ENCODE measurements around the gene FHIP1B. TPM values are rescaled to one million over a fixed set of nuclear protein-coding genes. Genes with fewer than 3 reads are reported as not detected.
A peak's percentile ranks its signal among the peaks of the same experiment; 100 is the strongest.

FHIP1B gene
- total RNA-seq, 4 donors from 2014 or later, result 37.1 to 60.8 (median 43.6) TPM

DNA sequence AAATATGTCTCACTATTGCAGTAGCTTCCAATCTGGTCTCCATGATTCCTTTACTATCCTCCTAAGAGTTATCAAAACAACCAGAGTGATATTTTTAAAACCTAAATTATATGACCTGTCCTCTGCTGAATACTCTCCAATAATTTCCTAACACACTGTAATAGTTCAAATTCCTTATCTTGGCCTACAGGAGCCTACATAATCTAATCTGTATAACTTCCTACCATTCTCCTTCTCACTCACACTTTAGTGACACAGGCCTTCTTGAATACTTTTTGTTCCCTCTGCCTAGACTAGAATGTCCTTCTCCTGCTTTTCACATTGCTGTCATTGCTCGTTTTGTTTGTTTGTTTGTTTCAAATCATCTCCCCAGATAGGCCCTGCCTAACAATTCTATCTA, 9.4 kb downstream of the FHIP1B start:
- WGBS, 2 donors, result 64 to 75% methylated on average over 1 of the region's 1 CpG

DNA sequence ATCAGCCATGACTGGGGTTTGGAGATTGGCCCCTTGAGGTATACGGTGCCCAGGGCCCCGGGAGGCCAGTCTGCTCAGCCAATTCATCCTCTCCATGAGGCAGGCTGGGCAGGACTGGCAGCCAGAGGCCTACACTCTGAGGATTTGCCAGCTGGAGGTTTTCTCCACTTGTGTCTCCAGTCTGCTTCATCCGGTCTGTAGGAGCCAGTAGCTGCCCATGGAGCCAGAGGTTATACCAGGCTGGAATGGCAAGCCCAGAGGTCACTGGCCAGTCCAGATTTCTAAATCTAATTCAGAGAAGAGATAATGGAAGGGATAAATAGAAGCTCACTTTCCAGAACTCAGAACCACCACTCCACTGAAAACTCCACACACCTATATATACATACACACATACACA, 10.0 kb downstream of the FHIP1B start:
- TF ChIP-seq POLR2A (IDR thresholded peaks at IDR 0.05), result no peak
- TF ChIP-seq, protein P1, sequence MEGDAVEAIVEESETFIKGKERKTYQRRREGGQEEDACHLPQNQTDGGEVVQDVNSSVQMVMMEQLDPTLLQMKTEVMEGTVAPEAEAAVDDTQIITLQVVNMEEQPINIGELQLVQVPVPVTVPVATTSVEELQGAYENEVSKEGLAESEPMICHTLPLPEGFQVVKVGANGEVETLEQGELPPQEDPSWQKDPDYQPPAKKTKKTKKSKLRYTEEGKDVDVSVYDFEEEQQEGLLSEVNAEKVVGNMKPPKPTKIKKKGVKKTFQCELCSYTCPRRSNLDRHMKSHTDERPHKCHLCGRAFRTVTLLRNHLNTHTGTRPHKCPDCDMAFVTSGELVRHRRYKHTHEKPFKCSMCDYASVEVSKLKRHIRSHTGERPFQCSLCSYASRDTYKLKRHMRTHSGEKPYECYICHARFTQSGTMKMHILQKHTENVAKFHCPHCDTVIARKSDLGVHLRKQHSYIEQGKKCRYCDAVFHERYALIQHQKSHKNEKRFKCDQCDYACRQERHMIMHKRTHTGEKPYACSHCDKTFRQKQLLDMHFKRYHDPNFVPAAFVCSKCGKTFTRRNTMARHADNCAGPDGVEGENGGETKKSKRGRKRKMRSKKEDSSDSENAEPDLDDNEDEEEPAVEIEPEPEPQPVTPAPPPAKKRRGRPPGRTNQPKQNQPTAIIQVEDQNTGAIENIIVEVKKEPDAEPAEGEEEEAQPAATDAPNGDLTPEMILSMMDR (IDR thresholded peaks at IDR 0.05), result no peak
- no peaks in the 10 kb centered on the region for H3K27me3 ChIP-seq
- H3K27ac ChIP-seq, result no peak overlapping the region
- H3K36me3 ChIP-seq, result peaks cover 26 to 35% of the 10 kb centered on the region in 2 donors
- 90 to 91% methylated on average over 3 of the region's 3 CpGs for WGBS, 2 donors
- DNase-seq, result no peak
- no peak overlapping the region for H3K4me3 ChIP-seq (replicated peaks in 1 of 3)
- H3K9me3 ChIP-seq, result no peaks in the 10 kb centered on the region
- intact Hi-C loops (cut with DNase I), result no loop called here
- H3K4me1 ChIP-seq, result no peaks in the 10 kb centered on the region

More for the DNA sequence above, 9.4 kb downstream of the FHIP1B start:
- no peaks in the 10 kb centered on the region for H3K27me3 ChIP-seq
- H3K4me3 ChIP-seq (replicated peaks in 1 of 3), result no peak overlapping the region
- H3K9me3 ChIP-seq, result no peaks in the 10 kb centered on the region
- no peak overlapping the region for H3K27ac ChIP-seq
- no peaks in the 10 kb centered on the region for H3K4me1 ChIP-seq
- H3K36me3 ChIP-seq, result peaks cover 26 to 31% of the 10 kb centered on the region in 2 donors
- TF ChIP-seq POLR2A (IDR thresholded peaks at IDR 0.05), result no peak
- TF ChIP-seq, protein P1 (IDR thresholded peaks at IDR 0.05), result no peak
- DNase-seq, result no peak
- intact Hi-C loops (cut with DNase I), result no loop called here

DNA sequence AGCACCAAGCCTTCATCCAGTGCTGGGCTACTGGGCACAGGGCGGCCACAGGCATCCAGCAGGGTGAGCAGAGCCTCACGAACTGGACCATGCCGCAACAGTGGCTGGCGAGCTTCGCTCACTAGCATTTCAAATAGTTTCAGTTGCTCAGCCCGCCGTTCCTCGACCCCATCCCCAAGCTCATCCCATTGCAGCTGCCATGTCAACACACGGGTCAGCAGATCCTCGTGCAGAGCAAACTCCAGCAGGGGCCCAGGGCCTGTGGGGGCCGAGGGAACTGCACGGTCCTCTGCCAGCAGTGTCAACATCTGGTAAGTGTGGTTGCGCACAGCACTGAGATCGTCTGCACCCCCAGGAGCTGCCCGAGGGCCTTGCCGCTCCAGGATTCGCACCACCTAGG, 10.6 kb downstream of the FHIP1B start:
- intact Hi-C loops (cut with DNase I), result no loop called here
- Histone ChIP-seq H3K9me3 (no peaks in the 10 kb centered on the region), H3K27ac (no peak overlapping the region), H3K4me3 (replicated peaks in 1 of 3) (no peak overlapping the region), H3K36me3 (peaks cover 30 to 39% of the 10 kb centered on the region in 2 donors), H3K27me3 (no peaks in the 10 kb centered on the region), H3K4me1 (no peaks in the 10 kb centered on the region)
- DNase-seq, result no peak
- whole genome bisulfite sequencing, 2 donors, result 93 to 95% methylated on average over 15 to 17 of the region's 17 CpGs
- TF ChIP-seq, protein P1 (IDR thresholded peaks at IDR 0.05), result no peak
- TF ChIP-seq POLR2A (IDR thresholded peaks at IDR 0.05), result no peak

DNA sequence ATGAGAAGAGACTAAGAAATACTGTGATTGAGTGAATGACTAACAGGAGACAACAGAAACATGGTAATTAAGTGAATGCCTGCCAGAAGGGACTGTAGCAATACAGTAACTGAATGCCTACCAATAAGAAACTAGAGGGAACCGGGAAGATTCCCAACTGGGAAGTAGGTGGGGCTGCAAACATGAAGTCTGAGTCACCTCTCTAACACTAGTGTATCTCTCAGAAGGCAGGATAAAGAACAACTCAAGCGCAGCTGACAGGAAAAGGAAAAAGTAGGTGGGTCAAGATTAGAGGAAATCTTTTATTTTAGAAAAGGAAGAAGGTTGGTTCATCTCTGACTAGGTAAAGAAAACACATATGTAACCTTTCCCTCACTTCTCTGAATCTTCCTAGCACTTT, 15.1 kb downstream of the FHIP1B start:
- WGBS, 2 donors, result 68 to 73% methylated on average over 2 of the region's 2 CpGs
- H3K27ac ChIP-seq, result peak overlapping the region in 2 of 3 donors; percentile 15 to 27
- H3K4me1 ChIP-seq, result no peaks in the 10 kb centered on the region

DNA sequence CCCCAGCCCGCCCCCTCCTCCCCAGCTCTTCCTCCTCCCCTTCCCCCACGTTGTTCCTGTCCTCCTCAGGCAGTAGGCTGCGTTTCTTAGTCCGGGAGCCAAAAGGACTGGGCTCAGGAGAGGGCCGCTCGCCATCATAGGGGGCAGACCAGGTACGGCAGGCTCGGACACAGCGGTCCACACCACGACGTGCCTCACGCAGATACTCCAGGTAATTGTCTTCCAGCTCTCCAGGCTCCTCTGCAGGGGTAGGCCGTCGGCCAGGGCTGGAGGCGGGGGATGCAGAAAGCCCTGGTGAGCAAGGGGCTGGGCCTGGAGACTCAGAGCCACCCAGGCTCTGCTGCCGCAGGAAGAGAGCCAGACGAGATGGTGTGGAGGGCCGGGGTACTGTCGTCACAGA, 16.7 kb downstream of the FHIP1B start:
- WGBS, 2 donors, result 87 to 90% methylated on average over 19 of the region's 19 CpGs
- Histone ChIP-seq H3K9me3 (no peaks in the 10 kb centered on the region), H3K4me3 (replicated peaks in 1 of 3) (no peak overlapping the region), H3K36me3 (peaks cover 51 to 62% of the 10 kb centered on the region in 2 donors), H3K4me1 (no peaks in the 10 kb centered on the region), H3K27ac (no peak overlapping the region), H3K27me3 (no peaks in the 10 kb centered on the region)
- DNase-seq, result no peak
- intact Hi-C loops (cut with DNase I), result no loop called here
- no peak for TF ChIP-seq POLR2A (IDR thresholded peaks at IDR 0.05)
- TF ChIP-seq, protein P1 (IDR thresholded peaks at IDR 0.05), result no peak

More for the DNA sequence above, 15.1 kb downstream of the FHIP1B start:
- intact Hi-C loops (cut with DNase I), result no loop called here
- DNase-seq, result no peak
- H3K4me3 ChIP-seq (replicated peaks in 1 of 3), result no peak overlapping the region
- no peaks in the 10 kb centered on the region for H3K27me3 ChIP-seq
- TF ChIP-seq POLR2A (IDR thresholded peaks at IDR 0.05), result no peak
- TF ChIP-seq, protein P1 (IDR thresholded peaks at IDR 0.05), result no peak
- peaks cover 63 to 65% of the 10 kb centered on the region in 2 donors for H3K36me3 ChIP-seq
- no peaks in the 10 kb centered on the region for H3K9me3 ChIP-seq

Measured in thyroid gland (tissue), 4 donors.